WTC11 (cell line): ENCODE results near the gene PHACTR3. TPM values are rescaled to one million over a fixed set of nuclear protein-coding genes. Genes with fewer than 3 reads are reported as not detected.

Experiments used
- ATAC-seq: fragments of 200-7000 bp; cut with Tn5 transposase; 2 replicates; pipeline ENCODE4 v1.10.0; 2021; ENCODE audit warnings: mild to moderate bottlenecking, moderate library complexity
- CTCF ChIA-PET: fragments of 300-600 bp; sonication (Branson Sonifier 250); formaldehyde crosslinking; loops from one replicate; lab custom pipeline; 2021; ENCODE audit warnings: antibody characterized with exemption; lab: Charles Lee
- POLR2A ChIA-PET: fragments of 350-600 bp; sonication (Branson Sonifier 250); formaldehyde crosslinking; loops from one replicate; lab custom pipeline; 2021; ENCODE audit warnings: antibody characterized with exemption; lab: Charles Lee
- DNase-seq: peaks from one replicate; pipeline ENCODE4 v3.0.0; 2021; ENCODE audit warnings: low spot score
- H3K27ac Mint-ChIP-seq: 2 replicates; pipeline ENCODE4 v1.8.0; 2021; ENCODE audit warnings: mixed read lengths
- H3K27me3 Mint-ChIP-seq: 2 replicates; pipeline ENCODE4 v1.8.0; 2021; ENCODE audit warnings: low read depth, mild to moderate bottlenecking, moderate library complexity, mixed read lengths
- H3K36me3 Mint-ChIP-seq: 2 replicates; pipeline ENCODE4 v1.8.0; 2021; ENCODE audit warnings: mixed read lengths
- H3K4me1 Mint-ChIP-seq: 2 replicates; pipeline ENCODE4 v1.8.0; 2022; ENCODE audit warnings: mixed read lengths
- H3K4me3 Mint-ChIP-seq: 2 replicates; pipeline ENCODE4 v1.8.0; 2021; ENCODE audit warnings: mild to moderate bottlenecking, moderate library complexity, mixed read lengths
- H3K9me3 Mint-ChIP-seq: 2 replicates; pipeline ENCODE4 v1.8.0; 2021; ENCODE audit warnings: mixed read lengths
- ATF6 ChIP-seq: sonication (generic); formaldehyde crosslinking; IDR thresholded peaks from 2 replicates; pipeline ENCODE4 v1.8.1; 2023; ENCODE audit warnings: mild to moderate bottlenecking, missing genetic modification reagents
- E2F1 ChIP-seq: sonication (generic); formaldehyde crosslinking; IDR thresholded peaks from 2 replicates; pipeline ENCODE4 v1.8.0; 2022; ENCODE audit warnings: mild to moderate bottlenecking, missing genetic modification reagents
- GRHL2 ChIP-seq: fragments of 250-450 bp; sonication (Bioruptor Pico); IDR thresholded peaks from 2 replicates; pipeline ENCODE4 v1.8.0; 2022; ENCODE audit warnings: mild to moderate bottlenecking, moderate library complexity; ENCODE audit not compliant: insufficient replicate concordance, severe bottlenecking
- GTF2I ChIP-seq: fragments of 250-450 bp; sonication (Bioruptor Pico); conservative IDR thresholded peaks from 2 replicates; pipeline ENCODE4 v1.4.0; 2021; ENCODE audit warnings: mild to moderate bottlenecking
- HMGA2 ChIP-seq: fragments of 250-450 bp; sonication (Bioruptor Pico); IDR thresholded peaks from 2 replicates; pipeline ENCODE4 v1.4.0; 2021; ENCODE audit warnings: mild to moderate bottlenecking, moderate library complexity
- HMGXB4 ChIP-seq: sonication (generic); formaldehyde crosslinking; IDR thresholded peaks from 2 replicates; pipeline ENCODE4 v1.8.1; 2023; ENCODE audit warnings: mild to moderate bottlenecking, moderate library complexity, missing genetic modification reagents
- IRF2 ChIP-seq: sonication (generic); formaldehyde crosslinking; IDR thresholded peaks from 2 replicates; pipeline ENCODE4 v1.8.0; 2022; ENCODE audit warnings: low read depth, missing genetic modification reagents, borderline replicate concordance
- JUN ChIP-seq: sonication (generic); formaldehyde crosslinking; IDR thresholded peaks from 2 replicates; pipeline ENCODE4 v1.8.0; 2023; ENCODE audit warnings: mild to moderate bottlenecking, missing genetic modification reagents
- KAT7 ChIP-seq: sonication (generic); formaldehyde crosslinking; IDR thresholded peaks from 2 replicates; pipeline ENCODE4 v1.8.1; 2023; ENCODE audit warnings: missing genetic modification reagents, mild to moderate bottlenecking, borderline replicate concordance
- NR3C1 ChIP-seq: sonication (generic); formaldehyde crosslinking; conservative IDR thresholded peaks from 2 replicates; pipeline ENCODE4 v1.8.1; 2023; ENCODE audit warnings: low read depth, mild to moderate bottlenecking, missing genetic modification reagents
- PRDM15 ChIP-seq: sonication (generic); formaldehyde crosslinking; IDR thresholded peaks from 2 replicates; pipeline ENCODE4 v1.8.0; 2022; ENCODE audit warnings: missing genetic modification reagents
- PREB ChIP-seq: sonication (generic); formaldehyde crosslinking; IDR thresholded peaks from 2 replicates; pipeline ENCODE4 v1.8.1; 2022; ENCODE audit warnings: mild to moderate bottlenecking, missing genetic modification reagents, moderate library complexity, borderline replicate concordance
- STAT6 ChIP-seq: sonication (generic); formaldehyde crosslinking; conservative IDR thresholded peaks from 2 replicates; pipeline ENCODE4 v1.8.1; 2023; ENCODE audit warnings: mild to moderate bottlenecking, low read depth, missing genetic modification reagents, moderate library complexity
- USF1 ChIP-seq: sonication (generic); formaldehyde crosslinking; IDR thresholded peaks from 2 replicates; pipeline ENCODE4 v1.8.0; 2022; ENCODE audit warnings: mild to moderate bottlenecking, missing genetic modification reagents
- ZNF121 ChIP-seq: sonication (generic); formaldehyde crosslinking; IDR thresholded peaks from 2 replicates; pipeline ENCODE4 v1.8.0; 2023; ENCODE audit warnings: missing genetic modification reagents
- ZNF263 ChIP-seq: sonication (generic); formaldehyde crosslinking; IDR thresholded peaks from 2 replicates; pipeline ENCODE4 v1.8.1; 2022; ENCODE audit warnings: low read depth, mild to moderate bottlenecking, moderate library complexity, missing genetic modification reagents
- ZNF281 ChIP-seq: sonication (generic); formaldehyde crosslinking; IDR thresholded peaks from 2 replicates; pipeline ENCODE4 v1.8.0; 2023; ENCODE audit warnings: mild to moderate bottlenecking, missing genetic modification reagents
- total RNA-seq: library from RNA; stranded (reverse); gene quantifications from 3 replicates; pipeline ENCODE4 v1.2.3, GENCODE V29; 2021

The PHACTR3 gene
- total RNA-seq, 1 experiment from 2014 or later, result 0.28 TPM

- H3K9me3 Mint-ChIP-seq, result peaks cover 14% of the 10 kb centered on the region
- peaks cover 20% of the 10 kb centered on the region for H3K27me3 Mint-ChIP-seq
- H3K36me3 Mint-ChIP-seq, result peaks cover 3% of the 10 kb centered on the region; the same call in 1 of the 2 replicates
- no peak overlapping the region for H3K27ac Mint-ChIP-seq
- ATAC-seq, result no peak
- ChIA-PET CTCF (no interaction called here), POLR2A (no interaction called here)
- TF ChIP-seq ATF6 (CRISPR knock-in tag) (no peak), JUN (CRISPR knock-in tag) (no peak), E2F1 (CRISPR knock-in tag) (no peak), ZNF121 (CRISPR knock-in tag) (no peak), HMGXB4 (CRISPR knock-in tag) (no peak), GRHL2 (CRISPR knock-in tag) (no peak), GTF2I (no peak), HMGA2 (no peak), STAT6 (no peak), ZNF263 (CRISPR knock-in tag) (no peak)
- H3K4me1 Mint-ChIP-seq, result 0 out of 2 replicates have a peak, but pooled peaks cover 4% of the 10 kb centered on the region
- H3K4me3 Mint-ChIP-seq, result no peak overlapping the region
- no peak for DNase-seq
Measured at GRCh38 chr20:59805786-59806577, 201.6 kb downstream of the PHACTR3 start.

GRCh38 chr20:59806578-59806975 is 202.2 kb downstream of the PHACTR3 start:
- peaks cover 8% of the 10 kb centered on the region for H3K9me3 Mint-ChIP-seq
- H3K27me3 Mint-ChIP-seq, result peaks cover 14% of the 10 kb centered on the region
- no peak for ATAC-seq
- no peaks in the 10 kb centered on the region; the same call in 1 of the 2 replicates for H3K36me3 Mint-ChIP-seq
- CTCF ChIA-PET, result no interaction called here
- H3K4me1 Mint-ChIP-seq, result 0 out of 2 replicates have a peak, but pooled peaks cover 4% of the 10 kb centered on the region
- POLR2A ChIA-PET, result no interaction called here
- DNase-seq, result no peak
- H3K4me3 Mint-ChIP-seq, result no peak overlapping the region
- H3K27ac Mint-ChIP-seq, result no peak overlapping the region
- TF ChIP-seq PRDM15 (CRISPR knock-in tag), result no peak
- no peak for TF ChIP-seq NR3C1 (CRISPR knock-in tag)
- no peak for TF ChIP-seq GTF2I
- no peak for TF ChIP-seq ZNF281
- TF ChIP-seq USF1 (CRISPR knock-in tag), result no peak
- TF ChIP-seq PREB, result no peak
- TF ChIP-seq KAT7, result no peak
- TF ChIP-seq IRF2 (CRISPR knock-in tag), result no peak
